ENCODE measurements around the gene ERC2. TPM values are rescaled to one million over a fixed set of nuclear protein-coding genes. Genes with fewer than 3 reads are reported as not detected.

ERC2 gene
- total and polyA plus RNA-seq, 11 donors: 0.16 to 3.8 (median 1.6) TPM

- DNase-seq (no peak), ATAC-seq (no peak)
- no peak overlapping the region for H3K27ac ChIP-seq
- intact Hi-C loops (cut with DNase I): loop anchor here in 2 of 10 donors (10.0 kb wide), 2 partner anchors 189 to 199 kb away; no protein-coding TSS in a partner anchor
- H3K36me3 ChIP-seq: no peaks in the 10 kb centered on the region
- peaks cover 0 to 3% (median 0%) of the 10 kb centered on the region in 12 donors for H3K4me1 ChIP-seq
- TF ChIP-seq POLR2A (IDR thresholded peaks at IDR 0.05) (no peak), CTCF (IDR thresholded peaks at IDR 0.05) (no peak)
- H3K27me3 ChIP-seq: no peaks in the 10 kb centered on the region
- H3K4me3 ChIP-seq: no peak overlapping the region
- H3K9me3 ChIP-seq: no peaks in the 10 kb centered on the region
These were observed 412.3 kb downstream of the ERC2 start for GRCh38 chr3:56055951-56056350.

GRCh38 chr3:56055546-56055945 is 412.7 kb downstream of the ERC2 start:
- no peak for TF ChIP-seq CTCF (IDR thresholded peaks at IDR 0.05)
- no peak for TF ChIP-seq POLR2A (IDR thresholded peaks at IDR 0.05)
- DNase-seq (no peak), ATAC-seq (no peak)
- intact Hi-C loops (cut with DNase I): loop anchor here in 2 of 10 donors (10.0 kb wide), 2 partner anchors 189 to 199 kb away; no protein-coding TSS in a partner anchor
- no peaks in the 10 kb centered on the region for H3K9me3 ChIP-seq
- H3K27ac ChIP-seq: no peak overlapping the region
- WGBS, 4 donors: 60 to 80% (median 69%) methylated on average over 4 of the region's 4 CpGs
- H3K36me3 ChIP-seq: no peaks in the 10 kb centered on the region
- H3K4me3 ChIP-seq: no peak overlapping the region
- no peaks in the 10 kb centered on the region for H3K27me3 ChIP-seq
- H3K4me1 ChIP-seq: peaks cover 0 to 3% (median 0%) of the 10 kb centered on the region in 12 donors

- ATAC-seq (no peak), DNase-seq (no peak)
- no peak overlapping the region for H3K4me3 ChIP-seq
- TF ChIP-seq CTCF (IDR thresholded peaks at IDR 0.05): no peak
- TF ChIP-seq POLR2A (IDR thresholded peaks at IDR 0.05): no peak
- no peak overlapping the region for H3K27ac ChIP-seq
- H3K36me3 ChIP-seq: no peaks in the 10 kb centered on the region
- H3K27me3 ChIP-seq: no peaks in the 10 kb centered on the region
- H3K4me1 ChIP-seq: peaks cover 0 to 3% (median 0%) of the 10 kb centered on the region in 12 donors
- WGBS, 4 donors: 75 to 87% (median 81%) methylated on average over 10 of the region's 10 CpGs
- intact Hi-C loops (cut with DNase I): loop anchor here in 2 of 10 donors (10.0 kb wide), 2 partner anchors 190 to 200 kb away; no protein-coding TSS in a partner anchor
- no peaks in the 10 kb centered on the region for H3K9me3 ChIP-seq
These were observed 413.4 kb downstream of the ERC2 start for GRCh38 chr3:56054844-56055243.

DNA sequence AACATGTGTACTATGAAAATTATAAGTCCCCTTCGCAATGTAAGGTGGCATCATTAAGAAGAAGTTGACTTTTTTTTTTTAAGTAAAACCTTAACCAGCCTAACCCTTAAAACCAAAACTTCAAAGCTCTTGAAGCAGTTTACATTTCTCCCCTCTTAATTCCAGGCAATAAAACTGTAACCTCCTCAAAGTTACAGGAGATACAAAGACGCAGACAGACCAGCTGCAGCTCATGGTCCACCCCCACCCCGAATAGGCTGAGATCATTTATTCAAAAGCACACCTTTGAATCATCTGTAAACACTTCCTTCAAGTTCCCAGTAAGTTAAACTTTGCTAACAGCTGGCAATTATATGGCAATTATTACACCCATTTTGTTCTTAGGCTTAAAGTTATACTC is 414.5 kb downstream of the ERC2 start:
- TF ChIP-seq CTCF (IDR thresholded peaks at IDR 0.05): no peak
- TF ChIP-seq POLR2A (IDR thresholded peaks at IDR 0.05): no peak
- intact Hi-C loops (cut with DNase I): loop anchor here in 2 of 10 donors (10.0 kb wide), 2 partner anchors 191 to 201 kb away; no protein-coding TSS in a partner anchor
- no peak overlapping the region for H3K4me3 ChIP-seq
- WGBS, 4 donors: 73 to 81% (median 77%) methylated on average over 3 of the region's 3 CpGs
- H3K36me3 ChIP-seq: no peaks in the 10 kb centered on the region
- H3K27ac ChIP-seq: no peak overlapping the region
- H3K27me3 ChIP-seq: peaks cover 0 to 7% (median 0%) of the 10 kb centered on the region in 9 donors
- H3K9me3 ChIP-seq: no peaks in the 10 kb centered on the region
- ATAC-seq: no peak
- peaks cover 0 to 3% (median 0%) of the 10 kb centered on the region in 12 donors for H3K4me1 ChIP-seq
- no peak for DNase-seq

Measured in heart left ventricle (tissue), 16 donors.